ENCODE measurements around the gene HSFY2.
"Not testable (repeated sequence)": the region's sequence is repeated elsewhere in the genome, so short reads cannot be mapped to it uniquely, and the experiment has no call there.

HSFY2 gene

GRCh38 chrY:18773635-18774034, at the start of gene HSFY2:
Gene HSFY2 (minus strand): TSS chrY:18773735. CDS start chrY:18773618, 117 bp downstream.
- not testable (repeated sequence) for DNase-seq

DNA sequence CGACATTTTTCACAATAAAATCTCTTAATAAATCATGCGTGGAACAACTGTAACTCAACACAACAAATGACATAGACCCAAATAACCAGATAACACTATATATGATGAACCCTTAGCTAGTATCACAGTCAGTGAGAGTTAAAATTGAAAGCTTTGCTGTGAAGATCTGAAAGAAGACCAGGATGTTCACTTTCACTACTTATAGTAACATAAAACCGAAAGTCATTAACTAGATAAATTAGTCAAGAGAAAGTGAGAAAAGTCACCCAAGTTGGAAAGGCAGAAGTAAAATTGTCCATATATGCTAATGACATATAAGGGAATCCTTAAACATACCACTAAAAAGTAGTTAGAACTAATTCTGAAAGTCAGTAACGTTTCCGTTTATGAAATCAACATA, 42.2 kb upstream of the HSFY2 start:
- not testable (repeated sequence) for DNase-seq

- not testable (repeated sequence) for DNase-seq
These were observed 15.3 kb upstream of the HSFY2 start for GRCh38 chrY:18788757-18789406.

DNA sequence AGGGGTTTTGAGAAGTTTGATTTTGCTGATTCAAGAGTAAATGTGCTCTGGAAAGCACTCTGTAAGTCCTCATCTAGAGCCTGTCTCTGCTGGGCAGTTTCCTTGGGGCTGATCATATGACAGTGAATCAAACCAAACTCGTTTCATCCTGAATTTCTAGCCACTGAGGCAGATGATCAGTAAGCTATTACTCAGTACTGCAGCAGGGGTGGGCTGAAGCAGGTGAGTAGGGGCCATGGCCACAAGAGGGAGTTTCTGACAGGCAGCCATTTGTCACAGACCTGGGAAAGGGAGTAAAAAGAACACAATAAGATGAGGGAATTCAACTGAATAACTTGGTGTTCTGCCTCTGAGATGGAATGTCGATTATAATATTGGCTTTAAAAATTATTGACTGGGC, 19.5 kb downstream of the HSFY2 start:
- not testable (repeated sequence) for DNase-seq

GRCh38 chrY:18753133-18753815, 20.3 kb downstream of the HSFY2 start:
- DNase-seq, result not testable (repeated sequence)

GRCh38 chrY:18723714-18724113, 49.8 kb downstream of the HSFY2 start:
- not testable (repeated sequence) for DNase-seq

All from right hindlimb (tissue), 1 donor.